GM18861 (cell line): Measurements from ENCODE around the gene CCDC92.

Experiments used
- ATAC-seq: cut with Tn5 transposase; IDR thresholded peaks from one replicate; pipeline ENCODE4 v1.9.1; 2021; ENCODE audit not compliant: unreplicated experiment

CCDC92 gene, protein sequence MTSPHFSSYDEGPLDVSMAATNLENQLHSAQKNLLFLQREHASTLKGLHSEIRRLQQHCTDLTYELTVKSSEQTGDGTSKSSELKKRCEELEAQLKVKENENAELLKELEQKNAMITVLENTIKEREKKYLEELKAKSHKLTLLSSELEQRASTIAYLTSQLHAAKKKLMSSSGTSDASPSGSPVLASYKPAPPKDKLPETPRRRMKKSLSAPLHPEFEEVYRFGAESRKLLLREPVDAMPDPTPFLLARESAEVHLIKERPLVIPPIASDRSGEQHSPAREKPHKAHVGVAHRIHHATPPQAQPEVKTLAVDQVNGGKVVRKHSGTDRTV

DNA sequence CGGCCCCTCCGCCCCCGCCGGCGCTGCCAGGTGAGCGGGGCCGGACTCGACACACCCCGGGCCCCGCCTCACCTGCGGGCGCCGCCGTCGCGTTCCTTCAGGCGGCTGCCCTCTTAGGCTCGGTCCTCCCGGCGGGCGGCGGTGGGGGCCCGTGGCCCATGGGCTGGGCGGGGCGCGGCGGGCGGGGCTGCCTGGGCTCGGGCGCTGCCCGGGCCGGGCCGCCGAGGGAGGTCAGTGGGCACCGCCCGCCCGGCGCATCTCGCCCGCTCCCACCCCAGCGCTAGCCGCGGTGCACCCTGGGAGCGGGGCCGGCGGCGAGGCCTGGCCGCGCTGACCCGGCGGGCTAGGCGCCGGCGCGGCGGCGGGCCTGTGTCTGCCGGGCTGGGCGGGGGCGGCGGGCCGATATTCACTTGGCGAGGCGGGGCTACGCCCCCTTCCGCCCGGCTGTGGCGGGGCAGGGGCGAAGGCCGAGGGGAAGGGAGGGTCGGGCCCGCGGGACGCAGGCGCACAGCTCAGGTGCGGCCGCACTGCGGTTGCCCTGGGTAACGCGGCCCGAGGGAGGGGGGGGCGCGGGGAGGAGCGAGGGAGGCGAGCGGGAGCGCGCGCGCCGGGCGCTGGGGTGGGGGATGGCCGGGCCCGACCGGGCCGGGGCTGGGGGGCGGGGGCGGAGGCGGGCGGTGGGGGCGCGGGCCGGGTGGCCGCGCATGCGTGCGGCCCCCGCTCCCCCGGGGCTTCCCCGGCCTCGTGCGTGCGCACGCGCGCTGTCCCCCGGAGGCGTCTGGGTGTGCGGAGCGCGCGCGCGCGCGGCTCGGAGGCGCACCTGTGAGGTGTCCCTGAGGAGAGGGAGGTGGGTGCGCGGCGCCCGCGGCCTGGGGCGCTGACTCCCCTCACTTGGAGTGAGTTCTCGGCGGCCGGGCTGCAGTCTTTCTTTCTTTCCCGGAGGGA, at the start of gene CCDC92, which contains the start of gene ZNF664:
CCDC92 (minus strand) TSS at position 375 of the 945 bp plus-strand sequence. CDS start 28,526 bp downstream, outside the sequence.
ZNF664 (plus strand) TSS at position 759 of the 945 bp plus-strand sequence. CDS start 38,930 bp downstream, outside the sequence.
- peak; percentile 64 for ATAC-seq

- no peak for ATAC-seq
Observed at GRCh38 chr12:124022161-124022560, 49.5 kb upstream of the CCDC92 start.

- ATAC-seq = no peak
Observed at GRCh38 chr12:124021007-124021406, 48.4 kb upstream of the CCDC92 start.

DNA sequence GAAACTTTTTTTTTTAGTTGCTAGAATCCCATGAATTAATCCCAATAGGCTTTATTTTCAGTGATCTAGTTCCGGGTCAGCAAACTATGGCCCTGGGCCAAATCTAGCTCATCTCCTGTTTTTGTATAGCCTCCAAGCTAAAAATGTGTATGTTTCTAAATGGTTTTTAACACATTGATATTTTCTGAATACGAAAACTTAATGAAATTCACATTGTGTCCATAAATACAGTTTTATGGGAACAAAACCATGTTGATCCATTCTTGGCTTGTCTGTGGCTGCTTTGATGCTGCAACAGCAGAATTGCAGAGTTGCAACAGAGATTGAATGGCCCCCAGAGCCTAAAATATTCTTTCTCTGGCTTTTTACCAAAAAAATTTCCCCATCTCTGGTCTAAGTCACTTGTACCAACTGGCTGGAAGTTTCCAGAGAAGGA, 47.9 kb upstream of the CCDC92 start:
- ATAC-seq = no peak

DNA sequence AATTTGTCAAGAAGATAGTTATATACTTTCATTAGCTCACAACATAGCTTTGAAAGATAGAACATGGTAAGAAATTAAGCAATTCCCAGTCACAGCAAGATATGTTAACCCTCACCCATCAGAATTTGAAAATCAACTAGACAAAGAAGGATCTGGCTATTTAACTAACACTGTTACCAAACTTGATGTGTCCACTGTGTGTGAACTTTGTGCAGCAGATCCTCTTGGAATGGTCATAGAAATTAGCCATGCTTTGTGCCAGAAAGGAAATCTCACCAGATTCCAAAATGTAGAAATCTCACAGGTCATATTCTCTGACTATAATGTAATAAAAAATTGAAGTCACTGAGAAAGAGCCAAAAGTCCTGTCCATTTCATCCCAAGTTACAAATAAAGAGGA, 46.5 kb upstream of the CCDC92 start:
- ATAC-seq = no peak

DNA sequence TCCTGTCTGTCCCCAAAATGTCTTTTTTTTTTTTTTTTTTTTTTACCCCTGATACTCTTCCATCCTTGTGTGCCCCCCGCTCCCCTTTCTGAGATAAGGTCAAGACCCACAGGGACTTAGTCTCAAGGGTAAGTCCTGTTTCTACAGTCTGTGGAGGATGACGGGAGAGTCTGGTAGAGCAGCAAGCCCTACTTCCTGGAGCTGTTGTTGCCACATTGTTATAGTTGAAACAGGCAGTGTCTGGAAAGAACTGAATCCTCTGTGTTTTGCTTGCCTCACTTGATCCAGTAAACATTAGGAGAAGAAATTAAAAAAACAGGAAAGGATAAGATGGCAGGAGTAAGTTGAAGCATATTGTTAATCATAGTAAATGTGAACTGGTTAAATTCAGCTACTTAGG, 45.9 kb upstream of the CCDC92 start:
- no peak for ATAC-seq

DNA sequence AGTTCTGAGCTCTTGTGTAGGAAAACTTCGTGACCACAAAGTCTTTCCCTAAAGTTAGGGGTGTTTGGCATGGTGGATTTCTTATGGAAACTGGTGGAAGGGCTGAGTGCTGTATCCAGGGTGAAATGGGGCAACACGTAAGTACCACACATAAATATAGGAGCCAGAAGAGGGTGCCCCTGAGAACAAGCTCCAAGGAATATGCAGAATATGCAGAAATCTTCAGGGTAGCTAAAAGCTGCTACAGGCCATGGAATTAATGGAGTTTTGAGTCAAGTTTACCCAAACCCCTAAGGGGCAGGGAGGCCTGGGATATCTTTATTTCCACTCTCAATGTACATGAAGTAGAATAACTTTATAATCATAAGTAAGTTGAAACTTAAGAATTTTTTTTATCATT, 44.4 kb upstream of the CCDC92 start:
- ATAC-seq = no peak

- no peak for ATAC-seq
Observed at GRCh38 chr12:124015494-124016461, 43.1 kb upstream of the CCDC92 start.

GRCh38 chr12:124013073-124013472, 40.4 kb upstream of the CCDC92 start:
- no peak for ATAC-seq

- no peak for ATAC-seq
Observed at GRCh38 chr12:124011435-124012115, 38.9 kb upstream of the CCDC92 start.

- ATAC-seq = no peak
Observed at GRCh38 chr12:124010687-124011086, 38.1 kb upstream of the CCDC92 start.

DNA sequence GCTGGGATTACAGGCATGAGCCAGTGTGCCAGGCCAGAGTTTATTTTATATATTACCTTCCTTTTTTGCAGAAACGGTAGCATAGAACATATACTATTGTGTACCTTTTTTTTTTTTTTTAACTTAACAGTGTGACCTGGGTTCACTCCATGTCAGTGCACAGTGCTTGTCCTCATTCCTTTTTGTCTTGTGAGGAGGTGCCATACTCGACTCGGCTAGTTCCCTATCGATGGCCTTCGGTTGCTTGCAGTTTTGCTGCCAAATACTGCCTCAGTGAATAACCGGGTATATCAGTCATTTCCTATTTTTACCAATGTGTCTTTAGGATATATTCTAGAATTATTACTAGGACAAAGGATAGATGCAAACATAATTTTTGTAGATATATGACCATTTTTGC, 37.1 kb upstream of the CCDC92 start:
- ATAC-seq = no peak

- ATAC-seq = no peak
Observed at GRCh38 chr12:124008595-124008994, 36.0 kb upstream of the CCDC92 start.

- ATAC-seq = no peak
Observed at GRCh38 chr12:124007826-124008570, 35.4 kb upstream of the CCDC92 start.

DNA sequence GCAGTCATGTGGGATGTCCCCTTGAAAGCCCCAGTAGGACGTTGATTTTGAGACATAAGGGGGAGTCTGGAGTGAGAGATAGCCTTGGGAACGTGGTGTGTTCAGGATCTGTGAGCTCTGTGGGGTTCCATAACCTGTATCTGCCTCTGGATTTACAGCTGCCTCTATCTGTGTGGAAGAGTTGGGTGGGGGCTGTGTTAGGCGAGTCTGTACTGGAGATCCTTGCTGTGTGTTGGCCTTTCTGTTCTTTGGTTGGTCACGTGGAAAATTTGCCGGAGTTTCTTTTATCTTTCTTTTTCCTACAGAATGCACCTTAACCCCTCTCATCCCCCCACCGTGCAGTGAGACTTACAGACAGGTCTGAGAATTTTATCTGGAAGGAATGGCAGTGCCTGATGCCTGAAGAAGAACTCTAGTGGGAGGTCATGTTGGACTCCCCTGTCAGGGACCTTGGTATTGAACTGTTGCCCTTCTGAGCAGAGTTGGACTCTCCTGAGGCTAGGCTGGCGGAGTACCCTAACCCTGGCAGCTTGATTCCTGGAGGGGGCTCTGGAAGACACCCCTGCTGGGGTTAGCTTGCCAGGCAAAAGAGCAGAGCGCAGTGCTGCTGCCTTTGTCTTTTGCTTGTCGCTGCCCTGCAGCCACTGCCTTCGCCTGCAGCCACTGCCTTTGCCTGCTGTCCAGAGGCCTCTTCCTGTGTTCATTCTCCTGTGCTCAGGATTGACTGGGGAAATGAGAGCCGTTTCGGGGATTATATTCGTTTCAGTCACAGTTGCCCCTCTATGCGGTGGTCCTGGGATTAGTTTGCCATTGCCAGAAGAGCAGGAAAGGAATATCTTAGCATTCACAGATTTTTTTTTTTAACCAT, 34.4 kb upstream of the CCDC92 start:
- ATAC-seq = no peak

DNA sequence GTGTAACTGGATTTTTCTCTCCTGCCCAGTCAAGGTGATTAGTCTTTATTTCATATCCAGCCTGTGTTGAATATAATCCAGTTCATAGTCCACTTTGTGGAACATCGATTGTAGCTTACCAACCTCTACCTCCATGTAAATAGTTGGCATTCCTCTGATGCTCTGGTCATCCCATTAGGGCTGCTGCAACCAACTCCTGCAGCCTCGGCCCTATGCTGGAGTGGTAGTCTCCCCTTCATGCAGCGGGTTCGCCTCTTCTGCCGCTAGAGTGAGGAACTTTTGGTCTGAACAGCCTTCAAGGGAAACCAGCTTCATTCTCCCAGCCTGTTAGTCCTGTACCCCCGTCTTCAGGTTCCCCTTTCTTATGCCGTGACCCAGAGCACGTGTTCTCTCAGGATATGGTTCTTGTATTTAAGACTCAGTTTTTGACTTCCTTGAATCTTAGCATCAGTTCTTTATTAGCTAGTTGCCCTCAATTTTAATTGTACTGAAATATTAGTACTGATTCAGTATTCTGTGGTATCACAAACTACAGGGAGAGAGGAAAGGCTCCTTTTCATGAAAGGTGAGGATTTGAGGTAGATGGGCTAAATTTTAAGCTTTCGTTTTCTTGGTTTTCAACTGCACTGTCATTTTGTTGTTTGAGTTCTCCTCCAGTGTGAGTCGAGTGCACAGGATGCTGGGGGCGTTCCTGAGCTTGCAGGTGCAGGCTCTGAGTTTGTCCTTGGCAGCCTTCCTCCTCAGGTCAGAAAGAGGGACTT, 33.6 kb upstream of the CCDC92 start:
- ATAC-seq = no peak

DNA sequence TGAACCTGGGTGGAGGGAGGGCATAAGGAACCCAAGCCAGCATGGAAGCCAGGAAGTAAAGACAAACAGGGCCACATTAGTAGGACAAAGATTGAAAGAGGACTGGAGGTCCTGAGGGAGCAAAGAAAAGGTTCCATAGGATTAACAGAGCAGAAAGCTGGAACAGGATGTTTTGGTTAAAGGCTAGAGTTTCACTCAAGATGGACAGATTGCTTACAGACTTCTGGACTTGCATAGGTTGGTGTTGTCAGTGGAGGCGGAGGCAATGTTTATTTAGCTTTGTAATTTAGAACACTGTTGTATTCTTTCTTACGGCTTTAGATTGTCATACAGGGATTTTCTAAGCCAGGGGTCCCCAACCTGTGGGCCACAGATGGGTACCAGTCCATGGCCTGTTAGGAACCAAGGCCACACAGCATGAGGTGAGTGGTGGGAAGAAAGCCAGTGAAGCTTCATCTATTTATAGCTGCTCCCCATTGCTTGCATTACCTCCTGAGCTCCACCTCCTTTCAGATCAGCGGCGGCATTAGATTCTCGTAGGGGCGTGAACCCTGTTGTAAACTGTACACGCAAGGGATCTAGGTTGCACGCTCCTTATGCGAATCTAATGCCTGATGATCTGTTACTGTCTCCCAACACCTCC, 31.7 kb upstream of the CCDC92 start:
- no peak for ATAC-seq
